IPS DF 4.7 (cell line): ENCODE measurements around the gene RAG2.

Experiments used
- DNase-seq: peaks from one replicate; pipeline ENCODE4 v3.0.0-alpha.2; 2013; ENCODE audit warnings: low spot score; ENCODE audit errors: extremely low read depth

RAG2 gene

GRCh38 chr11:36598051-36598450, at the start of gene RAG2:
TSS of gene RAG2 (minus strand) at chr11:36598236. CDS start at chr11:36594168, 4,068 bp downstream.
- DNase-seq = no peak

GRCh38 chr11:36638556-36638955, 40.5 kb upstream of the RAG2 start:
- no peak for DNase-seq

GRCh38 chr11:36635066-36635862, 37.2 kb upstream of the RAG2 start:
- DNase-seq = no peak

DNA sequence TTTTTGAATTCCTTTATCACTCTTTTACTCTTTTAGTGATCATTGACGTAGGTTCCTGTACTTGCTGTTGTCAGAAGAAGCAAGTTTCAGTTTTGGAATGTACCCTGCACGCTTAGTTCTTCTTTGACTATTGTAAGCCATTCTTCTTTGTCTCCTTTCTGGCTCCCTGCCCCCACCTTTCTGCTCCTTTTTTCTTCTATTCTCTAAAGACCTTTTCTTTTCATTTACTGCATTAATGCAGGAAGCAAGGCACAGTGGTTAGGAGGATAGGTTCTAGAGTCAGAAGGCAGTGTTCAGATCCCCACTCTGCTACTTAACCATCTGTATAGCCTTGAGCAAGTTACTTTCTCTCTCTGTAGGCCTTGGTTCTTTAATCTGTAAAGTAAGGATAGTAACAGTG, 33.7 kb upstream of the RAG2 start:
- no peak for DNase-seq

DNA sequence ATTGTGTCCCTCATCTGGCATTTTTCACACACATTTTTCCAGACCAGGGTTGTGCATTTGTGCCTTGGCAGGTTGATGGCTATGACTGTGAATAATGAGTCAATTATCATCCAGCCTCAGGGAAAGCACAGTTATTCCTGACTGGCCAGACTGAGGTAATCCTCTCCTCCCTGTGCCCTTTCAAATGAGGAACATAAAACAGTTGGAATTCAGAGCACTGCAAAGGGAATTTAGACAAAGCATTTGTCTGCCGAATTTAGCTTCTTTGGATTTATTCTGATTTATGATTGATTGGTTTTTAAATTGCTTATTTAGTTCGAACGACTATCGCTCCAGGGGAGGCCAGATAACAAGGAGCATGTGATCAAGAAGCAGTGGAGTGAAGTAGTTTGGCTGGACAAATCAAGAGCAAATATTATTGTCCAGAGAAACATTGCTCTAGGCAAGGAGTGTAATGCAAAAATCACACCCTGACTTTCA, 30.8 kb upstream of the RAG2 start:
- DNase-seq = no peak

DNA sequence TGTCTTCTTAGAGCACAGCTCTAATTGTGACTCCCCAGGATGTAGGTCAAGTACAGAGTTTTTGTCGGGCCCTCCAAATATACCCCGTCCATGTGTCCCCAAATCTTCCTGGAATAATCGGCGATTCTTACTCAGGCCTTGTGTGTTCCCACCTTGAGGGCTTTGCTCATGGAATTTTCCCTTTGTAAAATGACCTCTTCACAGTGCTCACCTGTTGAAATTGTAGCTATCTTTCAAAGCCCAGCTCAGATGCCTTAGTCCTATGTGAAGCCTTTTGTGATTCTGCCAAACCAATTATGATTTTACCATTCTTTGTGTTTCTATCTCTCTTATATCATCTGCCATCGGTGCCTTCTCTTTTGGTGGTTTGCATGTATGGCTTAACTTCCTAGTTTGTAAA, 30.1 kb upstream of the RAG2 start:
- no peak for DNase-seq

DNA sequence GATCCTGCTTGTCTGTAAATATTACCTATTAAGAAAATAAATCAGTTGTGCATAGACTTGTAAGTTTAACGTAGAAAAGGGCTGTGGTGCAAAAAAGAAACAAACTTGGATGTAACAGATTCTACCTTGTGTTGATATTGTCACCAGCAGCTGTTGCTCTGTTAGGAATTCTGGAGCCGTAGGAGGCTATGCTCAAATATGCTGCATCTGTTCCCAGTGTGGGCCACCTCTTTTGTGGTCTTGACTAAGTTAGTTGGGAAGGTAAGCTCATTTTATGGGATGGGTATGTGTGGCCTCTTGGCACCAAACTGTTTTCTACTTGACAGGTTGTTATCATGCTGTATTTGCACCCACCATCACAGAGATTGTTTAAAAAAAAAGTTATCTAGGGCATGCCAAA, 29.4 kb upstream of the RAG2 start:
- no peak for DNase-seq

GRCh38 chr11:36627006-36627405, 29.0 kb upstream of the RAG2 start:
- DNase-seq = no peak

DNA sequence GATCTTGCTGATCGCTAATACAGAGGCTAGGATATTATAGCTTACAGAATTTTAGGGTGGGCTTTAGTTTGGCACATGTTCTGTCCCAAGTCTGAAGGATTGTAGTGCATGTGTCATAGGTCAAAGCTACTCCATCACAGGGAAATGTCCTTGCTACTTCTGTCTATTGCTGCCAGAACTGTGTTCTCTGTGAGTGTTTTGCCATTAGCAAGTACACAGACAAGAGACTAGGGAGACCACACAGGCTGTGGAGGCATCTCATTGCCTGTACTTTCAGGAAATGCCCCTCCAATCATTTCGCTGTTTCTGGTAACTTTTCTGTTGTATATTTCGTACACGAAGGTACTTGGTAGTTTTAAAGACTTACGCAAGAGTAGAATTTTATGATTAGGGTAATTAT, 25.5 kb upstream of the RAG2 start:
- DNase-seq = no peak

DNA sequence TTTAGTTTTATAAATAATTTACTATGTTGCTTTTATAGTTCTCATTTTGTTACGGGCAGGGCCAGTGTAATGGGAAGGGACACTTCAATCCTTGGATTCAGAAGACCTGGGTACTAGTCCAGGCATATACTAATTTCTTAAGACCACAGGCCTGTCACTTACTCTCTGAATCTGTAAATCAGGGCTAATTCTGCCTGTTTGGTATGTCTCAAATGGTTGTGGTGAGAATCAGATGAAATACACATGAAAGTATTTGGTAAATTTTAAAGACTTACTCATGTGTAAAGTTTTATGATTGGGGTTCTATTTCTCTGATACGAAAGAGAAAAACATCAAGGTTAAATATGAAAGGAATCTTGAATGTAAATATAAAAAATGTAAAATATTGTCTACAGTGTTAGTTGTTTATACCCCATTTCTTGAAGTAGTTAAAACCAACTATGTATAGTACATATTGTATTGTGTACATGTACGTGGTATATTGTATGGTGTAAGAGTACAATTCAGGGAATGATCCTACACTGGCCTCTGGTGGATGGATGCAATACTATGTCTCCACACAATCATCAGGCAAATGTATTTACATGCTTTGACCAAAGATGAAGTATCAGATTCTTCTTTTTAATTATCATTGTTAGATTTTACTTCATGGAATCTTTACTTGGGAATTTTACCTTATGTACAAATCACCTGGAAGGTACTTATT, 24.5 kb upstream of the RAG2 start:
- no peak for DNase-seq

DNA sequence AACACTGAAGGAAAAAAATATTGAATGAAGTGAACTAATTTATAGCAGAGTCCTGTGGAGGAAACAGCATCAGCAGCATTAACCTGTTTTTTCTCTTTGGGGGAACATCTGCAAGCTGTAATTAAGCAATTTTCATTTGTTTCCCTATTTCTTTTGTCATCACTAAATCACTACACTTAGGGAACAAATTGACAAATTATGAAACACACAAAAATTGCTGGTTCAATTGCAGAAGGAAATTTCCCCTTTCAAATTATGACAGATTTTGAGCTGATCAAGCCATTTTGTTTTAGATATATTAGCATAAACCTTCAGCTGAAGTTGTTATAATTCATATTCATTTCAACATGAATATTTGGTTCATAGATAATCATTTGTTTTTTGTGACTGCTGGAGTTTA, 22.2 kb upstream of the RAG2 start:
- no peak for DNase-seq

DNA sequence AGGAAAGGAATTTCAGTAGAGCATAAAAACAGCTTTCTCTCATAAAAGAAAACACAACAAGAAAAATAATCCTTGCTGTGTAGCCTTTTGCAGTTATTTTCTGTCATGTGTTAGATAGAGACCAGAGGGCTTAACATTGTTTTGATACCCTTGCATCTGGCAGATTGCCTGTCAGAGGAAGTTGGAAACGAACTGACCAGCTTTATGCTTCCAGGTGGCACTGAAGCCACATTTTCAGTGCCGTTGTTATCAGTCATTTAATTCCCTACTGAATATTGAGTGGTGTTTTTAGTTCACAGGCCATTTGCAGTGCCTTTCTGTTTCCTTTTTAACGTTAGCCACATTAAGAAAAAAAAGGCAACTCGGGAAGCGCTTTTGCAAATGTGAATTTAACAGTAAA, 21.5 kb upstream of the RAG2 start:
- no peak for DNase-seq

DNA sequence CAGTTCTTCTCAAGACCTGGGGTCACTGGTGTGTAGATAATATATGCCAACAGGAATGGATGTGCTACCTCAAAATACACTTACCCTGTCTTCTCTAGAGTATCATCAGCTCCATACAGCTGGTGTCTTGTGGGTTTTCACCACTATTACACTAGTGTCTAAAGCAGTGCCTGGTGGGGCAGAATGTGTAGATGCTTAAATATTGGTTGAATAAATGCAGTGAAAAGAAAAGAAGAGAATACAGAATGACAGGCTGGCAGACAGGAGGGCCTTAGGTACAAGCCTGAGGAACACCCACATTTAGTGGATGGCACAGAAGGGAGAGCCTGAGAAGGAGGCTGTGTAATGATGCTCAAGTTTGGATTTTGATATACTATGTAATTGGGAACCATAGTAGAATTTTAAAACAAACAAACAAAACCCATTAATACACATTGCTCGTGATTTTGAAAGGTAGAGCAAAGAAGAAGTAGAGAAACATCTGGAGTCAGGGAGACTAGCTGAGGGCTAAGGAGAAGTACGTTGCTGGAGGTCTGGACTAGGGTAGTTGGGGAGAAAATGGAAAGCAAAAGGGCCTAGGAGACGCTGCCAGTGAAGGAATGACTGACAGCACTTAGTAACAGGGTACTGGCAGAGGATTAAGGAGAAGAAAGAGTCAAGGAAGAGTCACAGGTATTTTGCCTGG, 20.5 kb upstream of the RAG2 start:
- no peak for DNase-seq

DNA sequence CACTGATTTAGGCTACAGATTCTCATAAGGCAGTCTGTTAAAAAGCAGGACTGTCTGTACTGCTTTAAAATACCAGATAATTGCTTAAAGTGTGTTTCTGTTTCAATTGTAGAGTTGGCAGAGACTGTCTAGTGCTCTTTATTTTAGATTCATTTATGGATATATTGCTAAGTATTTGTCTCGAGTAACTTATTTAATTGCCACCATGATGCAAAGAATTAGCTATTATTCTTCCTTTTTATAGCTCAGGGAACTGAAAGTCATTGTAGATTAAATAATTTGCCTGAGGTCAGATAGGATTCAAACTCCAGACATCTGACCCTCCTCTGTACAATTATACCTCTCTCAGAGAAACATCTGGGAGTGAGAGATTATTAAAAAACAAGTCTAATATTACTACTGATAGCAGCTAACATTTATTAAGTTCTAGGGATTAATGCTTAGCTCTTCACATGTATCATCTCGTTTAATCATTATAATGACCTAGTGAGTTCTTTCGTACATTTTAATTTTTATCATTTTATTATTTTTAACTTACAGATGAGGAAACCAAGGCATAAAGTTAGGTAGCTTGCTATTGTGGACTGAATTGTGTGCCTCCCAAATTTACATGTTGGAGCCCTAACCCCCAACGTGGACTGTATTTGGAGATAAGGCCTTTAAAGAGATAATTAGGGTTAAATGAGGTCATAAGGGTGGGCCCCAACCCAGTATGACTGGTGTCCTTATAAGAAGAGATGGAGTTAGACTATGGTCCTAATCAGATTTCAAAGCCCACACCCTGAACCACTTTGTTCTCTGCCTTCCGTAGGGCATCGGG, 19.7 kb upstream of the RAG2 start:
- DNase-seq = no peak

DNA sequence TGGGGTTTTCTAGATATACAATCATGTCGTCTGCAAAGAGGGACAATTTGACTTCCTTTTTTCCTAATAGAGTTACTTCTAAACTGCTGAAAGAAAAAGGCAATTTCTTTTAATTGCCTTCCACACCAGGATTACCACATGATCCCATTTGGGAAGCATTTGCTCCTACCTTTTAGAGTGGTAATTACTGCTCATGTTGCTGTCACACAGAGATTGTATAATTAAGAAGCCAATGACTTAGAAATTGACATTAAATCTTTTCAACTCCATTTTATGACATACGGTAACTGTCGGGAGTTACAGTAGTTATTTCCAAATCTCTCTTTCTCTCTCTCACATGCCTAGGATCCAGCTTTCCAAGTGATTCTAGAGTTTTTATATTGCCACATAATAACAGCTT, 17.8 kb upstream of the RAG2 start:
- DNase-seq = no peak

- DNase-seq = no peak
Measured at GRCh38 chr11:36609383-36609782, 11.3 kb upstream of the RAG2 start.

- DNase-seq = no peak
Measured at GRCh38 chr11:36608491-36609199, 10.6 kb upstream of the RAG2 start.

DNA sequence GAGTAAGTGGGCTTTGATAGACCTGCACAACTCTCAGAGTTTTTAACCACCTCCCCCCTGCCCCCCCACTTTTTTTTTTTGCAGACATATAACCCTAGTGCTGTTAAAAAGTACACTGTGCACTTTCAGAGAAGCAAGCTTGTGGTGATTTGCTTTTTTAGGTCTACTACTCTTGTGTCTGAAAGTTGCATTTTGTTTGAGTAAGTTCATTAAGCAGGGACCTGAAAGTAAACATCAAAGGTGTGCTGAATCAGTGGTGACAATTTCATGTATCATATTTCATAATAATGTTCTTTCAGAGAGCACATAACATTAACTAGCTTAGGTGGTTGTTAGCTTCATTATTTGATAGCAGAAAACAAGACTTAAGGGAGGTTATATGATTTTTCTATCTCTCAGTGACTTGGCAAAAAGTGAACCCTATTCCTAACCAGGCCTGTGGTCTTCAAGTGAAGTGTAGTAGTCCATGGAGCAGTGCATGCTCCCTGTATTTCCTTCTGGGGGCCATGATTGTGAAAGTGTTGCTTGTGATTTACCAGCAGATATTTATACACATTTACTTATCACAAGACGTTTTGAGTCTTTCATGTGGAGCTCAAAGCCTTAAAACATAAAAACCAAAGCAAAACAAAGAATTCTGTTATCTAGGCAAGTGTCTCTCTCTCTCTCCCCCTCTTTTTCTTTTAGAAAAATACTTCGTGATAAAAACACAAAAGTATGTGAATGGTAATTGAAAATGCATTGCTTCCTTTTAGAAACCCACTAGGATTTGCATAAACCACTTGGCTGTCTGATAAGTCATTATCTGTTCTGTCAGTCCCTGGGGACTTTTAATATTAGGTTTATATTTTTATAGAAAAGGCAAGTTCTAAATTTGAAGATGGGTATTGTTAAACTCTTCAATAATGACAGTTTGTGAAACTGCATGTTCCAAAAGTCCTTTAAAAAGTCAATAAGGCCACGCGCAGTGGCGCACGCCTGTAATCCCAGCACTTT, 7.5 kb upstream of the RAG2 start:
- DNase-seq = no peak

GRCh38 chr11:36602135-36602534, 4.1 kb upstream of the RAG2 start:
- no peak for DNase-seq

DNA sequence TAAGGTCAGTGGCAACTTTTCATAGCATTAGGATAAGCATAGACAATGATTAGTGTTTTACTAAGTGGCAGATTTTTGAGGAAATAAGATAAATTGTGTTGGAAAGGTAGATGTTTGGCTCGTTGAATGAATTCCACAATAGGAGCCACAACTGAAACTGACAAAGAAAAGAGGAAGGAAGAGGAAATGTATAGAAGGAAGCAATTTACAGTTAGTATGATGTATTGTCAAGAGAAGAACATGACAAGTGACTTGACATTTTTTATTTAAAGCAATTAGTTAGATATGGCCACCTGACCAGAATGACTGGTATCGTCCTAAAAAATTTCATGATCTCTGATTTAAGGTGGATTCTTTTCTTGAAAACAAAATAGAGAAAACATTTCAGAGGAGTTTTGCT, 3.1 kb upstream of the RAG2 start:
- no peak for DNase-seq
